ENCODE measurements around the gene TNFRSF25.
"Not testable (repeated sequence)": the region's sequence is repeated elsewhere in the genome, so short reads cannot be mapped to it uniquely, and the experiment has no call there.

The TNFRSF25 gene

DNA sequence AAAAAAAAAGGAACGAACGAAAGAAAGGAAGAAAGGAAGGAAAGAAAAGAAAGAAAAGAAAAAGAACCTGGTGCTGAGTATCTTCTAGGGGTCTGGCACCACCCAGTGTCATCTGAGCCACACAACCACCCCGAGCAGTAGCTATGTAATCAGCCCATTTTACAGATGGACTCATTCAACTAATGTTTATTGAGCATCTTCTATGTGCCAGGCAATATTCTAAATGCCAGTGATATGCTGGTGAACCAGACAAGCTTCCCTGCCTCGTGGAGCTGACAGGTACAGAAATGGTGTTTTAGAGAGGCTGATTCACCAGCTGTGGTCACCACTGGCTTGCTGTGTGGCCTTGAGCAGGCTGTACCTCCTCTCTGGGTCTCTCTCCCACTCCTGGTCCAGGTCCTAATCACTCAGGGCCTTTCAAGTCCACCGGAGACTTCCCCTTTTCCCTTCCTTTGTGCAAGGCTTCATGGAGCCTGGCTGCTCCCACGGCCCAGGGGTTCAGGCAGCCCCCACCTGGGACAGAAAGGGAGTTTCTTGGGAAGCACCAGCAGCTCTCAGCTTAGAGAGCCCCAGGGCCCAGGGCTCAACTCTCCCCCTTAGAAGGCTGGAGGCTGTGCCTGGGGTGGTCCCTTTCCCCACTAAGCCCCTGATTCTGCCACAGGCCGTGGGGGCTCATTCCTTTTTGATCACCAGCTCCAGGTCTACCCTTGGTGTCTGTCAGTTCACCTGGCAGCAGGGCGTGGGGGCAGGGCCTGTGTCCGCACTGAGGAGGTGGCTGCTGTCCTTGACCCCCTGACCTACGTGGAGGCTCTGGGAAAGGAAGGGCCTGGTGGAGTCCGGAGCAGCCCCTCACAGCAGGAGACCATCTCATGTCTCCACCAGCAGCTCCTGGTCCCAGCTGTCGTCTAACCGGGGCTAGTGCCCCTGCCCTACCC lies 34.1 kb downstream of the TNFRSF25 start:
- not testable (repeated sequence) for DNase-seq (ENCODE audit: low read depth)

GRCh38 chr1:6429660-6430411 lies 36.1 kb downstream of the TNFRSF25 start:
- not testable (repeated sequence) for DNase-seq (ENCODE audit: low read depth)

DNA sequence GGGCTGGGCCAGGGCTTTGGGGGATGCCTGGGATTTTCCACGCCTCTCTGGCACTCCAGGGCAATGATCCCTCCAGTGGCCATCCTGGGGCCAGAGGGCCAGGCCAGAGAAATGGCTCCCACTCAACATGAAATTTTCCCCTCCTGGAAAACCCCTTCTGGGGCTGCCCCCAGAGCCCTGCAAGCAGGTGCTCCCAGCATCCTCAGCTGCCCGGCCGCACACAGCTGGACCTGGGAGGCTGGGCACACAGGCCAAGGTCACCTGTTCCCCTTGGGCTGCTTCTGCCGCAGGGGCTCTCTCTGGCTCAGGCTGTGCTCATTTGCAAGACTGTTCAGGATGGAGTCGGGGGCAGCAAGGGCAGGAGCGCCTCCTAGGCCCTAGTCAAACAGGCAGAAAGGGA lies 37.5 kb downstream of the TNFRSF25 start:
- DNase-seq (ENCODE audit: low read depth): not testable (repeated sequence)

DNA sequence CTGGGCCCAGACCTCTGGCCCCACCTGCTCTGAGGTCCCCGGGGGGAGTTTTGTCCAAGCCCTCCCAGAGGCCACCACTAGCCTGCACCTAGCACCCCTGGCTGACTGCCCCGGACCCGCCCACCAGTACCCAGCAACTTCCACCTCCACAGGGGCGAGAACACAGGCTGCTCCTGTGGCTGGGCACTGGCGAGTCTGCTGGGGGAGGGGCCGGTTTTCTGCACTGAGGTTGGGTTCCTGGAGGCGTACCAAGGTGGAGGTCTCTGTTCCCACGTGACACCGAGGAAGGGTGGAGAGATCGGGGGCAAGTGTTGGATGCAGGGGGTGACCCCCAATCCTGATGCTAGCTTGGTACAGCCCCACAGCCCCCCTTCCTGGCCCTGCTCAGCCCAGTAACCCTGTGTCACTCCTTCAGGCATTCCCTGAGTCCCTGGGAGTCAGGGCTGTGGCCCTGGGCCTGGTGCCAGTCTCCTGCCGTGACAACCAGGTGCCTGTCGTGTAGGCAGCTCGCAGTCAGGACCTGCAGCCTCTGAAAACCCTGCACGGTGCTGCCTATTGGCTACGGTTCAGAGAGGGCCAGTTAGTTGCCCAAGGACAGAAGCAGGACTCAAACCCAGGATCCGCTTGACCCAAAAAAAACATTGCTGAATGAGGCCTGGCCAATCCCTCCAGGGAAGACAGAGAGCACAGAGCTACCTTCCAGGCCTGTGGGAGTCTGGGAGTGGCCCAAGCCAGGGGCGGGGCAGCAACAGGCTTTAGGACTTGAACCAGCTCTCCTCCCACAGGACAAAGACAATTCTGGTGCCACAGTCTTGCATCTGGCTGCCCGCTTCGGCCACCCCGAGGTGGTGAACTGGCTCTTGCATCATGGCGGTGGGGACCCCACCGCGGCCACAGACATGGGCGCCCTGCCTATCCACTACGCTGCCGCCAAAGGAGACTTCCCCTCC lies 38.3 kb downstream of the TNFRSF25 start:
- no peak for DNase-seq (ENCODE audit: low read depth)

- no peak for DNase-seq (ENCODE audit: low read depth)
Measured at GRCh38 chr1:6426972-6427350, 39.0 kb downstream of the TNFRSF25 start.

- DNase-seq (ENCODE audit: low read depth): no peak
Measured at GRCh38 chr1:6426277-6426971, 39.5 kb downstream of the TNFRSF25 start.

DNA sequence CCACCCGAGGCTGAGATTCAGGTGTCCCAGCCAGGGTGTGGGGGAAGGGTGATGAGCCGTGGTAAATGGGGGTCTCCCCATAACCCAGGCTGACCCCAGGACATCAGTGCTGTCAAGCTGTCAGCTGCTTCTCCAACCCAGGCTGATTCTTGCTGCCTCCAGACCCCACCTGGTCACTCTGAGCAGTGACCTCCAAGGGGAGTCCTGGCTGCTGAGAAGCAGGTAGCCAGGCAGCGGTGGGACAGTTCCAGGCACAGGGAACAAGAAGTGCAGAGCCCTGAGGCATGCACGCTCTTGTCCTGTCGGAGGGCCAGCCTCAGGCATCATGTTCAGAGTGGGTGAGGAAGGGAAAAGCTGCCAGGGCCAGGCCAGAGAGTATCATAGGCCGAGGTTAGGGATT lies 40.3 kb downstream of the TNFRSF25 start:
- no peak for DNase-seq (ENCODE audit: low read depth)

- no peak for DNase-seq (ENCODE audit: low read depth)
Measured at GRCh38 chr1:6424619-6425593, 41.1 kb downstream of the TNFRSF25 start, which contains the start of gene ESPN. Gene ESPN (plus strand): TSS chr1:6424776. CDS start chr1:6424956, 180 bp downstream.

DNA sequence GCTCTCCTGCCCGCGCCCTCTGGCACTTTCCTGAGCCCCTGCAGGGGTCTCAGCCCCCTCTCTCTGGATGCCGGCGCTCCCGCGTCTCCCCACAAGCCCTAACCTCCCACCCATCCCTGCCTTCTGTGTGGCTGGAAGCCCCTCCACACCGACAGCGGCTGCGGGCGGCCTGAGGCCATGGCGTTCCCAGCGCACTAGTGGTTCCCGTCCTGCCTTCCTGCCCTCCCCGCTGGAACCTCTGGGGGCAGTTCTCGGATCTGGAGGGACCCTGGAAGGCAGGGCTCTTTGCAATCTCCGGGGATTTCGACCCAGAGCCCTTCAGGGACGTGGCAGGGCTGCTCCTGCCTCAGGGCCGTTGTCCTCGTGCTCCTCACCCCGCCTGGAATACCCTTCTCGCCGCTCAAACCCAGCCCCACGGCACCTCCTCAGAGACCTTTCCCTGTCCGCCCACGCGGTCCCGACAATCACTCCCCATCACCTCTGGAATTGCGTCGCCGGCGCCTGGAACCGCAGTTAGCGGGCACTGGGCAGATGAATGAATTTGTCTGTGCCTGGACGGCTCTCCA lies 41.9 kb downstream of the TNFRSF25 start:
- no peak for DNase-seq (ENCODE audit: low read depth)

DNA sequence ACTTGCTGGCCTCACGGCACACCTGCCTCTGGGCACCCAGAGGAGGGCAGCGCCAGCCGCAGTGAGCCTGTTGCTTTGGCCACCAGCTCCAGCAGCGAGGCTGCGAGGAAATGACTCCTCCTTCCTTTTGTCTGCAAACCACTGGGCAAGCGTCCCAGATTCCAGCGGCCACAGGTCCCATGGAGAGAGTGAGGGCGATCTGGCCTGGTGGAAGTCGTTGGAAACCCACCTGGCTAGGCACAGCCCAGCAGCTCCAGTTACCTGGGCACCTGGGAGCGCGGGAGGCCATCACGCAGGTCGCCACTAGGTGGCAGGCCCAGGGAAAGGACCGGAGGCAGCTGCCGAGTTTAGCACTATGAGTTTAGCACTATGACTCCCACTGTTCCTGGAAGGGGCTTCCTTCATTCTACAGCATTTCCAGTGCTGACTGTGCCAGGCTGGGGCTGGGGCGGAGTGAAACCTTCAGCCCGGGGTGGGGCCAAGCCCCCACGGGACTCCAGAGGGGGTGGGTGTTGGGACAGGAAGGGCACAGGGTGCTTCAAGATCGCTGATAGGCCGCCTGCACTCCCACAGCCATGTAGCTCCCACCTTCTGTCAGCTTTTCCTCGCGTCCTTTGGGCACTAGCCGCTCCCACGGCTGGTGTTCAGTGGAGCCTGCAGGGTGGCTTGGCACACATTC lies 42.5 kb downstream of the TNFRSF25 start:
- DNase-seq (ENCODE audit: low read depth): peak; percentile 53

DNA sequence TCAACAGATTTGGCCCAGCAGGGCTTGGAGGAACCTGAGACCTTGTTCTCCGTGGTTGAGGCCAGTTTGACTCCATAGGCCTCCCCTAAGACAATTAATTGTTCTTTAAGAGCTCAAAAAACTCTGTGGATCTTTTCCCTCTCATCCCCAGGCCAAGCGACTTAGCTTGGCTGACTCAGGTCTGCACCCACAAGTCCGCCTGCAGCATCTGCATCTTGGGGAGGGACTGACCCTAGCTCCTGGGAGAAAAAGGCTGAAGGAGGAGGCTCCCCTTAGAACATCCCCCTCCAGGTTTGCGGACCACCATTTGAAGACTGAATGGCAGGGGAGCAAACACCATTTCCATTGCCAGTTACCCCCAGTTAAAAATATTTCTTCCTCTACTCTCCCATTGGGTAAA lies 44.7 kb downstream of the TNFRSF25 start:
- DNase-seq (ENCODE audit: low read depth): no peak

DNA sequence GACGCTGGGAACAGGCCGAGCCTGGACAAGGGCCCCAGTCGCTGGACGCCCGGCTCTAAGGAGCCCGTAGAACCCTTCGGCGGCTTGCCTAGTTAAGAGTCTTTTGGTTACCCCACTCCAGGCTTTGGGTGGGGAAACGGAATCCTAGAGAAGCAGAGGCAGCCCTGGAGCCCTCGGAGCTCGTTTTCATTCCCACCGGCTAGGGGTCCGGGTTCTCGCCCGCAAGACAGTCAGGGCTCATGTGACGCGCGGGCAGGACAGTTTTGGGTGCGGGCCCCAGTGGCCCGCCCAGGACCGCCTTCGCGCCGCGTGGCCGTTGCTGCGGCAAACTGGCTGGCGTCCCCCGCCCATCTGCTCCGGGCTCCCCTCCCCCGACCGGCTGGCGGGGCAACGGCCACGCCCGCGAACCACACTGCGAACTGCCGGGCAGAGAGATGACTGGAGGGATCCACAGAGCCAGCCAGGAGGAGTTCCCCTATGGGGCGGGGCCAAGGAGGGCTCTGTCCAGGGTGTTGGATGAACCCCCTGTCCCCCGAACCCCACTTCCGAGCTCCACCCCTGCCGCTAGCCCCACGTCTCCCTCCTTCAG lies 45.4 kb downstream of the TNFRSF25 start:
- no peak for DNase-seq (ENCODE audit: low read depth)

- no peak for DNase-seq (ENCODE audit: low read depth)
Measured at GRCh38 chr1:6419804-6420453, 46.0 kb downstream of the TNFRSF25 start, which contains the start of gene HES2. Gene HES2 (minus strand): TSS chr1:6419919. CDS start chr1:6419820, 99 bp downstream.

GRCh38 chr1:6419397-6419803 lies 46.6 kb downstream of the TNFRSF25 start:
- DNase-seq (ENCODE audit: low read depth): no peak

GRCh38 chr1:6418668-6419396 lies 47.1 kb downstream of the TNFRSF25 start:
- no peak for DNase-seq (ENCODE audit: low read depth)

GRCh38 chr1:6417961-6418667 lies 47.9 kb downstream of the TNFRSF25 start:
- no peak for DNase-seq (ENCODE audit: low read depth)

- DNase-seq (ENCODE audit: low read depth): no peak
Measured at GRCh38 chr1:6416906-6417305, 49.1 kb downstream of the TNFRSF25 start.
